GM21515 (cell line): ENCODE results near the gene CCDC169.
"Not testable (repeated sequence)": the region's sequence is repeated elsewhere in the genome, so short reads cannot be mapped to it uniquely, and the experiment has no call there.

Experiments used
- ATAC-seq: cut with Tn5 transposase; IDR thresholded peaks from one replicate; pipeline ENCODE4 v1.9.1; 2021; ENCODE audit not compliant: unreplicated experiment

Gene CCDC169

DNA sequence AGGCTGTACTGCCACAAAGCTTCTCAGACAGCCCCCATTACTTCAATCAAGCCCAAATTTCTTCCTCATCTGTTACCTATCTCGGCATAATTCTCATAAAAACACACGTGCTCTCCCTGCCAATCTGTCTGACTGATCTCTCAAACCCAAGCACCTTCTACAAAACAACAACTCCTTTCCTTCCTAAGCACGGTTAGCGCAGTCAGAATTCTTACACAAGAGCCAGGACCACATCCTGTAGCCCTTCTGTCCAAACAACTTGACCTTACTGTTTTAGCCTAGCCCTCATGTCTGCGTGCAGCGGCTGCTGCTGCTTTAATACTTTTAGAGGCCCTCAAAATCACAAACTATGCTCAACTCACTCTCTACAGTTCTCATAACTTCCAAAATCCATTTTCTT is 22.2 kb upstream of the CCDC169 start:
- ATAC-seq: not testable (repeated sequence)

GRCh38 chr13:36313047-36313969 is 15.7 kb upstream of the CCDC169 start:
- ATAC-seq: no peak

- ATAC-seq: no peak
Measured at GRCh38 chr13:36310417-36311108, 12.9 kb upstream of the CCDC169 start.

DNA sequence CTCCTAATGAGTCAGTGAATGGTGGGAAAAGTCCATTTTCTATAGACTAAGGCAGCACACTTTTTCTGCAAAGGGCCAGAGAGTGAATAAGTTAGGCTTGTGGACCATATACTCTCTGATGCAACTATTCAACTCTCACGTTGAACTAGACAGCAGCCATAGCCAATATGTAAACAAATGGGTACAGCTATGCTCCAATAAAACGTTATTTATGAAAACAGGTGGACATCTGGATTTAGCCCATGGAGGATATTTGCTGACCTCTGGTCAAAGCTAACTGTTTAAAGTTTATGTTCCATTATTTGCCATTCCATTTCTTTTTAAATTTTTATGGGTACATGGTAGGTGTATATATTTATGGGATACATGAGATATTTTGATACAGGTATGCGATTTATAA is 4.7 kb upstream of the CCDC169 start:
- ATAC-seq: no peak

DNA sequence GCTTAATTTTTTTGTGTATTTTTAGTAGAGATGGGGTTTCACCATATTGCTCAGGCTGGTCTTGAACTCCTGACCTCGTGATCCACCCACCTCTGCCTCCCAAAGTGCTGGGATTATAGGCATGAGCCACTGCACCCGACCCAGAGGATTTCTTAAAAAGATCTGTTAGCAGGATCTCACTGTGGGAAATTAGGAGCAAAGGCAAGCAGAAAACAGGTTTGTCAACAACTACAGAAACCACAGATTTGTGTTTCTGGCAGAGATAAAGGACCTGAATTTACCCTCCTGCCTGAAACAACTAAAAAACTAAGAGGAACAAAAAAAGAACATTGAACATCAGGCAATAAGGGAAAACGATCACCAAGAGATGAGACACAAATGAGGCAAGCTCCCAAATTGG is 1.9 kb upstream of the CCDC169 start:
- not testable (repeated sequence) for ATAC-seq

DNA sequence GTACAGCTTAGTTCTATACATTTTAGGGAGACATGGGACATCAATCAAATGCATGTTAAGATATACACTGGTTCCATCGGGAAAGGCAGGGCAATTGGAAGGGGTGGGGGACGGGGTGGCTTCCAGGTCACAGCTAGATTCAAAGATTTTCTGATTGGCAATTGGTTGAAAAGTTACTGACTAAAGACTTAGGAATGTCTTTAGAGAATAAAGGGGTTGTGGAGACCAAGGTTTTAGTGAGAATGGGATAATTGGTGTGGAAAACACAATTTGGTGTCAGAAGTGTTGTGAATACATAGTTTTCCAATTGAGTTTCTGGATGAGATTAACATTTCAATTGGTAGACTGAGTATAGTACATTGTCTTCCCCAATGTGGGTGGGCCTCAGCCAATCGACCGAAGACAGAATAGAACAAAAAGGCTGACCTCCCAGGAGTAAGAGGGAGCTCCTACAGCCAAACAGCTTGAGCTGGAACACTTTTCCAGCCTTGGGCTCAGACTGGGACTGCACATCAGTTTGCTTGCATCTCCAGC is 988 bp upstream of the CCDC169 start:
- no peak for ATAC-seq

- no peak for ATAC-seq
Measured at GRCh38 chr13:36294096-36294495, 3.5 kb downstream of the CCDC169 start.

DNA sequence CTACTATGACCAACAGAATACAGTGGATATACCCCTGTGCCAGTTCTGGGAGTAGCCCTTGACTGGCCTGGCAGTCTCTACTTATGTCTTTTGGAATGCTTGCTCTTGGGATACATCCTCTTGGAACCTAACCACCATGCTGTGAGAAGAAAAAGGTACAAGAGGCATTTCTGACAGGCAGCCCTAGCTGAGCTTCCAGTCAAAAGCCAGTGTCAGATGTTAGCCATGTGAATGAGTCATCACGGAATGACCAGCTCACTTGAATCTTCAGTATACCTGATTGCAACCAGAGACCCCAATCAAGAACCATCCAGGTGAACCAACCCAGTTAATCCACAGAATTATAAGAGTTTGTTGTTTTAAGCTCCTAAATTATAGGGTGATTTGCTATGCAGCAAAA is 4.1 kb downstream of the CCDC169 start:
- no peak for ATAC-seq

- ATAC-seq: no peak
Measured at GRCh38 chr13:36288794-36289391, 8.7 kb downstream of the CCDC169 start.

DNA sequence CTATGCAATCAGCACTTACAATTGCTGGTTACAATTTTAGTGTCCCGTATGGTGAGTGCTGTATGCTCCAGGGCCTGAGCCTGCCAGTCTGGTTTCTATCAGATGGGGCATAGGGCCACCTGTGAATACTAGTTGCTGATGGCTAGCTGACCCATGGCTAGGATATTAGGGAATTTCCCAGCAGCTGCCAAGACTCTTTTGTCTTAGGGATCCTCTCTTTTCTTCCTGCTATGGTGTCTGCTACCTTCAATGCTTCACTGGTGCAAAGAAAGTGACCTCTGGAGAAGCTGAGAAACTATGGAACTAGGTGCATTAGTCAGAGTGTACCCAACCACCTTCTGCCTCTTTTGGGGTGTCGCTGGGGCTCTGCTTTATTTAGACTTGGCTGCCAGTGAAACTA is 11.6 kb downstream of the CCDC169 start:
- no peak for ATAC-seq

DNA sequence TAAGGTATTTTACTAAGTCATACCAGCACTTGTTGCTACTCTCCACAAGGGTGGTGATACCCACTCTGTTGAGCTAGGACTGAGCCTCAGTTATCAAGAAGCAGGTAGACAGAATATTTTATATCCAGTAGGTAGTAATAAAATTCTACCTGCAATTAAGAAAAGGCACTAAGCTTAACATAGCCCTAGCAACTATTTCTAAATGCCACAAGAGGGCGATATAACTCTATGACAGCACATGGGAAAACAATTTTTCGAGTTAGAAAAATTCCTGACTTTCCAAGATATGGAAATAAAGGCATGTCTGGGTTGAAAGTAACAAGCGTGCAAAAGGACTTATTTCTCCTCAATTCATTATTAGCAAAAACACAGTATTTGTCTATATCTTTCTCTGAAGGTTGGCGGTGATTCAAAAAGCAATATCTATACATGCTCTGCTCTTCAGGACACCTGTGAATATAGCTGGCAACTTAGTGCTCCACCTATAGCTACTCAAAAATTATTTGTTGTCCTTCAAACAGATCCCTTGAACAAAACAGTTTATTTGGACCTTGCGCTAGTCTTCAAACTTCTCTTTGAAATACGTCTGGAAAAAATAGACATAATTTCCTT is 14.7 kb downstream of the CCDC169 start:
- no peak for ATAC-seq

- ATAC-seq: no peak
Measured at GRCh38 chr13:36275190-36276002, 22.2 kb downstream of the CCDC169 start.

GRCh38 chr13:36273431-36273830 is 24.2 kb downstream of the CCDC169 start:
- no peak for ATAC-seq

DNA sequence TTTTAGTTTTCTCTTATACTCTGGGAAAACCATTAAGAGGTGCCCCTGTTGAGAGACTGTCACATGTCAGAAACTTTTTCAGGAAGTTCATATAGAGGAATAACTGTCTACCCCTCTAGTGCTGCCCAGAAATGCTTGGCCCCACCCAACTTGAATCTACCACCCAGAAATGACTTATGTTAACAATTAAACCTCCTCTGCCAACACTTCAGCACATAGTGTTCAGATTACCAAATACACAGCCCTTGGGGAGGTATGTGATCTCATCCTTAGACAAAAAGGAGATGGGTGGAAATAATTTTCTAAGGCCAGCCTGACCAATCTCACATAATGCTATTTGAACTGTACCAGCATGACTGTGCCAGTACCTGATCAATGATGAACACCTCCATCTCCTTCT is 35.6 kb downstream of the CCDC169 start:
- ATAC-seq: no peak

DNA sequence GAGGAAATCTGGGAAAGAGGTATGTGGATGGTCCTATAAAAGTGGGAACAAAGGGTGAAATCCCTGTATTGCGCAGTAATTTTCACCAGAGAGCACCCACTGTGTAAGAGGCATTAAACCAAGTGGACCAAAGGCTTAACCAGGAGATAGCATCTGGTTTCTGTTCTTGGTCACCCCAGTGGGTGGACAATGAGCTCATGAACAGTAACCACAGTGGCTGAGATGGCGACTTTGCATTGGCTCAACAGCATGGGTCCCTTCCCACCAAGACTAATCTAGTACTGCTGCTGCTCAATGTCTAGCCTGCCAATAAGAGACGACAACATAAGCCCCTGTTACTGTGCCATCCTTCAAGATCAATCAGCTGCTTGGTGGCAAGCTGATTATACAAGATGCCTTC is 36.6 kb downstream of the CCDC169 start:
- ATAC-seq: no peak

DNA sequence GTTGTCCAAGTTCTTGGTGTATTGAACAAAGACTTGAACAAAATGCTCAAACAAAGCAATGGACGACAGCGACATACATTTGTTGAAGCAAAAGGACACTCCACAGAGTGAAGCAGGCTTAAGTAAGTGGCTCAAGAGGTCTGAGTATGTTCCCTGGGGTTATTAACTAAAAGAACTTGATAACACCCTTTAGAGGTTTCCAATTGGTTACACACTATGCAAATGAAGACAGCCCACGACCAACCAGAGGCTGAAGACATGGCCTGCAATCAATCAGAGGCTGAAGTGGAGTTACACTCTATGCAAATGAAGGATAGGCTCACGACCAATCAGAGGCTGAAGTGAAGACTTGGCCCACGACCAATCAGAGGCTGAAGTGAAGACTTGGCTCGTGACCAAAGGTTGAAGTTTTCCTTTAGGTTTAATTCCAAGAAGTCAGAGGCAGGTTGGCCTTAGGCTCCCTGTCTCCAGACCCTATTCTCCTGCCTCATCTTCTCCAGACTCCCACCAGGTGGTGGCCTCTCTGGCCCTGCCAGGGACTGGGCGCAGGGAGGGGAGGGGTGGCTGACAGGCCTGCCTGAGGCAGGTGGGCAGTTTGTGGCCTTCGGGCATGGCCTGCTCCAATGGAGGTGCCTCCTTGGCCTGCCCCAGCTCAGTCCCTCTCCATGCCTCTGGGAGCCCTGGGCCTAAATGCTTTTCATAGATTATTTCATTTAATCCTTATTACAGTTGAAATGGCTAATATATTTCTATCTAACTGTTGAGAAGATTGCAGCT is 38.1 kb downstream of the CCDC169 start:
- no peak for ATAC-seq

DNA sequence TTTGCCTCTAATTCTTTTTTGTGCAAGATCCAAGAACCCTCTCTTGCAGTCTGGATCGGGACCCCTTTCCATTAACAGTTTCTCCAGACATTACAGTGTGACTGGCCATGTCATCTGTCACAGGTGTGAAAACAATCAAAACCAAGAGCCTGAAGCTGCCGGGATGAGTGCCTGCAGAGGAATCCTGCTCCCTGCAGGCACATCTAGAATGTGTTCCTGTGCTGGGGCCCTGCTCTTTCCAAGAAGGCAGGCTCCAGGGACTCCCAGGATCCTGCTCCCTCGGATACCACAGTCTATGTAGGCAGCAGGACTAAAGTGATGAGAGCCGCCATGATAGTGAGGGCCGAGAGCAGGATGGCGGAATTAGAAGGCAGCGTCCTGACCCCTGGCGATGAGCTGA is 38.8 kb downstream of the CCDC169 start:
- no peak for ATAC-seq

GRCh38 chr13:36251526-36251925 is 46.1 kb downstream of the CCDC169 start:
- no peak for ATAC-seq

DNA sequence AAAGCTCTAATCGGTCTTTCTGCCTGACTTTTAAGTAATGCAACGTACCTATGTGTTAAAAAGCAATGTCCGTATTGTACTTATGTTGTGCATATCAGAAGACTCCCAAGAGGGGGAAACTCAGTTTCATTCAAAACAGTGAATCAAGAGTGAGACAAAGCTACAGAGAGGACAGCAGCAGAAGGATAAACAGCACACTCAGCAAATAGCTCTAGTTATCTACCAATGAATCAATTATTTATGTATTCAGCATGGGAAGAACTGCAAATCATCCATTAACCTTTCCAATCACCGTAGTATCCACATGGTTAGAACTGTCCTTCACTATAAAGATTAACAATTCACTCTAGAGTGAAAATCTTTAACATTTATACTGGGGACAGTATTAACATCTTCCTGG is 46.6 kb downstream of the CCDC169 start:
- ATAC-seq: no peak

DNA sequence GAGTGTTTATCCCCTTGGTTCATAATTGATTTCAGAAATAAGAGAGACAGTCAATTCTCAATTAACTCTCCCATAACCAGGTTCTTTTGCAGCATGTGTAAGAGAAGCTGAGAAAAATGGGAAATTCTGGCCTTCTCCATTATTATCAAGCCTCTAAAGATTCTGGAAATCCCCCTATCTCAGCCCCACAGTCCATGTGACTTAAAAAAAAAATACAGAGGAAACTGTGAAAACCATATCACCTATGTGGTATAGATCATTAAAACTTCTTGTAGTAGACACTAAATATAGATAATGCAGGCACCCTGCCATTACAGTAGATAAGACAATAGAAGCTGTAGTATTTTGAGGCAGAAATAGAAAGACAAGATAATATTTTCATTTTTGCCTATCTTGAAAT is 48.9 kb downstream of the CCDC169 start:
- no peak for ATAC-seq
